ENCODE data around the gene PSMD6. TPM values are rescaled to one million over a fixed set of nuclear protein-coding genes. Genes with fewer than 3 reads are reported as not detected.

The PSMD6 gene
- total RNA-seq, 3 donors from 2014 or later: 60.9 to 74.7 (median 69.8) TPM

DNA sequence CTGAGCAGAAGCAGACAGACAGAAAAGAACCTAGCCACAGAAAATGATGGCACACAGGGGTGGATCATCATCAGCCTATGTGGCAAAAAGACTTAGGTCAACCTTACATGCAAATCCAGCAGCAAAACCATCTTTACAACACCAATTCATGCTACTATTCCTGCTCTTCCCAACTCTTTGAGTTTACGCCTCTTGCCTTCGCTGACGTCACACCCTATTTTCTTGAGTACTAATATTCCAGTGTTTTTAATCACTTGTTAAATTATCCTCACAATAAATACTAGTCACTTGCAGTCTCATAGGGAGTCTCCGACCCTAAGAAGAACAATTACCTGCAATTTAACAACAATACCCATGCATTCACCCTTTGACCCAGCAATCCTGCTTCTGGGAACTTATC, 6.0 kb upstream of the PSMD6 start:
- H3K4me1 ChIP-seq: no peaks in the 10 kb centered on the region
- no peaks in the 10 kb centered on the region for H3K9me3 ChIP-seq
- peaks cover 0 to 4% of the 10 kb centered on the region in 2 donors for H3K27me3 ChIP-seq
- H3K27ac ChIP-seq: no peak overlapping the region
- no peak for TF ChIP-seq POLR2AphosphoS5 (IDR thresholded peaks at IDR 0.05)
- no peak for TF ChIP-seq POLR2A (IDR thresholded peaks at IDR 0.05)
- TF ChIP-seq, protein P1, sequence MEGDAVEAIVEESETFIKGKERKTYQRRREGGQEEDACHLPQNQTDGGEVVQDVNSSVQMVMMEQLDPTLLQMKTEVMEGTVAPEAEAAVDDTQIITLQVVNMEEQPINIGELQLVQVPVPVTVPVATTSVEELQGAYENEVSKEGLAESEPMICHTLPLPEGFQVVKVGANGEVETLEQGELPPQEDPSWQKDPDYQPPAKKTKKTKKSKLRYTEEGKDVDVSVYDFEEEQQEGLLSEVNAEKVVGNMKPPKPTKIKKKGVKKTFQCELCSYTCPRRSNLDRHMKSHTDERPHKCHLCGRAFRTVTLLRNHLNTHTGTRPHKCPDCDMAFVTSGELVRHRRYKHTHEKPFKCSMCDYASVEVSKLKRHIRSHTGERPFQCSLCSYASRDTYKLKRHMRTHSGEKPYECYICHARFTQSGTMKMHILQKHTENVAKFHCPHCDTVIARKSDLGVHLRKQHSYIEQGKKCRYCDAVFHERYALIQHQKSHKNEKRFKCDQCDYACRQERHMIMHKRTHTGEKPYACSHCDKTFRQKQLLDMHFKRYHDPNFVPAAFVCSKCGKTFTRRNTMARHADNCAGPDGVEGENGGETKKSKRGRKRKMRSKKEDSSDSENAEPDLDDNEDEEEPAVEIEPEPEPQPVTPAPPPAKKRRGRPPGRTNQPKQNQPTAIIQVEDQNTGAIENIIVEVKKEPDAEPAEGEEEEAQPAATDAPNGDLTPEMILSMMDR (IDR thresholded peaks at IDR 0.05): no peak
- DNase-seq (ENCODE audit: low spot score in 2 of 2): no peak
- no peak overlapping the region for H3K4me3 ChIP-seq
- intact Hi-C loops (cut with DNase I; ENCODE audit: low total_unique reads): loop anchor here (5.0 kb wide), 1 partner anchor 453 kb away; no protein-coding TSS in a partner anchor
- H3K36me3 ChIP-seq: no peaks in the 10 kb centered on the region

DNA sequence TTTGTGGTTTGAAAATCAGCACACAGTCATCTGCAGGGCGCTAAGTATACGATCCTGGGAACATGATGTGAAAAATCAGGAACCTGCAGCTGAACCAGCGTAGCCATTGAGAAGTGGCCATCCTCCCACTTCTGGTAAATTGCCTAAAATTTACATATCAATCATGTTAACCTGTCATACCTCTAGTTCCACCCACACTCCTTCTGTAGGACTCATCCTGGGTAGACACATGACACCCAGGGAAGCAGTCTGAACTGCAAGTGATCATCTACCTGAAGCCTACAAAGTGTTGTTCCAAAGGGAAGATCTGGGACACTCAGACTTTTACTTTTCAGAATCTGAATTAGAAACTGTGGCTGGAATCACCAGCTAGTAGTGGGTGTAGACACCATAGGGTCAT, 5.5 kb upstream of the PSMD6 start:
- H3K27me3 ChIP-seq: peaks cover 0 to 4% of the 10 kb centered on the region in 2 donors
- TF ChIP-seq POLR2AphosphoS5 (IDR thresholded peaks at IDR 0.05) (no peak), POLR2A (IDR thresholded peaks at IDR 0.05) (no peak)
- TF ChIP-seq, protein P1 (IDR thresholded peaks at IDR 0.05): no peak
- H3K9me3 ChIP-seq: no peaks in the 10 kb centered on the region
- no peaks in the 10 kb centered on the region for H3K4me1 ChIP-seq
- H3K36me3 ChIP-seq: no peaks in the 10 kb centered on the region
- no peak overlapping the region for H3K4me3 ChIP-seq
- intact Hi-C loops (cut with DNase I; ENCODE audit: low total_unique reads): loop anchor here (5.0 kb wide), 1 partner anchor 454 kb away; no protein-coding TSS in a partner anchor
- no peak for DNase-seq (ENCODE audit: low spot score in 2 of 2)
- no peak overlapping the region for H3K27ac ChIP-seq

DNA sequence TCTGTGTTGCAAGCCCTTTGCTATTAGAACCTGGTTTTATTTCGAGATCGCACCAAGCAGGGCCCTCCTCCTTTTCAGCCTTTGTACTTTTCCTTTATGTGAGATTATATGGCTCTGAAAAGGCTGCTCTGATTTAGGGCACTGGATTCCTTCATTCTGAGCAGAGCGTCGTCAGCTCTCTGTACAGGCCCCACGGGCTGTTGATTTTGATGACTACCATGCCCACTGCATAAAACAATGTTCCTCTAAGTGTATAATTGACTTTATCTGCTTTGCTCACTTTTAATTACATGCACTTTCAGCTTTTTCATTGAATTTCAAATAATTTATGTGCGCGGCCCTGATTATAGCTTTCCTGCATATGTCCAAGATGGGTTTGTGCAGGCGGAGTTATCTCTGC, 4.4 kb upstream of the PSMD6 start:
- no peaks in the 10 kb centered on the region for H3K9me3 ChIP-seq
- no peak overlapping the region for H3K4me3 ChIP-seq
- intact Hi-C loops (cut with DNase I; ENCODE audit: low total_unique reads): loop anchor here (5.0 kb wide), 1 partner anchor 455 kb away; no protein-coding TSS in a partner anchor
- no peaks in the 10 kb centered on the region for H3K36me3 ChIP-seq
- TF ChIP-seq POLR2A (IDR thresholded peaks at IDR 0.05): no peak
- TF ChIP-seq, protein P1 (IDR thresholded peaks at IDR 0.05): no peak
- TF ChIP-seq POLR2AphosphoS5 (IDR thresholded peaks at IDR 0.05): no peak
- no peaks in the 10 kb centered on the region for H3K4me1 ChIP-seq
- peaks cover 0 to 4% of the 10 kb centered on the region in 2 donors for H3K27me3 ChIP-seq
- no peak overlapping the region for H3K27ac ChIP-seq
- no peak for DNase-seq (ENCODE audit: low spot score in 2 of 2)

DNA sequence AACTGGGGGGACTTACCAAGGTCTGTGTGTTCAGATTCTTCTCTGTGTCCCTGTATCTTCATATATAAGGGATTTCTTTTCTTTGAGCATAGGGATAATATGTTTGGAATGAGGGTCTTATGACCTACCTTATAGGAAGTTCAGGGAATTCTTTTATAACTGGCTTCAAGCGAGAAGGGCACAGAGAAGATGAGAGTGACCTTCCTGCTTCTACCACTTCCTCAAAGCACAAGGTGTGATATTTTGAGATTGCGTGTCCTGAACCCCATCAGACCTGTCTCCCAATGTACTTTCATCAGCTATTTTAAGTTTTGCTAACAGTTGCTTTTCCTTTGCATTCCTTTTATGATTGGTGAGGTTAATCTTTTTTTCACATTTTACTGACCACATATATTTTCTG, 3.1 kb upstream of the PSMD6 start:
- no peak for TF ChIP-seq POLR2A (IDR thresholded peaks at IDR 0.05)
- TF ChIP-seq, protein P1 (IDR thresholded peaks at IDR 0.05): no peak
- no peak for TF ChIP-seq POLR2AphosphoS5 (IDR thresholded peaks at IDR 0.05)
- intact Hi-C loops (cut with DNase I; ENCODE audit: low total_unique reads): loop anchor here (5.0 kb wide), 1 partner anchor 456 kb away; no protein-coding TSS in a partner anchor
- no peak overlapping the region for H3K27ac ChIP-seq

DNA sequence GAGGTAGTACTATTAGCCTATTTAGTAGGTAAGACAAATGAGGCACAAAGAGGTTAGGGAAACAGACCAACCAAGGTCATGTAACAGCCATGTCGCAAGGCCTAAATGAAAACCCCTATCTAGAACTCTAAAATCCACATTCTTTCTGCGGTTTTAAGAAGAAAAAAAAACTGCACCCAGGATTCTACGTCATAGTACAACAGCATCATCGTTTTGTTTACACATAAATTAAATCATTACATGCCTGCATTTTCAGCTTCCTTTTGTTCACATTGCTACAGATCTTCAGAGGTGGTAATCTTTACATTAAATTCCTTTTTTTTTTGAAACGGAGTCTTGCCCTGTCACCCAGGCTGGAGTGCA, 548 bp upstream of the PSMD6 start:
- no peaks in the 10 kb centered on the region for H3K36me3 ChIP-seq
- peak overlapping the region; percentile 86 to 89 for H3K27ac ChIP-seq
- peaks cover 0 to 14% of the 10 kb centered on the region in 2 donors for H3K4me1 ChIP-seq
- peak overlapping the region; percentile 91 to 96 (median 96) for H3K4me3 ChIP-seq
- no peaks in the 10 kb centered on the region for H3K9me3 ChIP-seq
- intact Hi-C loops (cut with DNase I; ENCODE audit: low total_unique reads): loop anchor here (5.0 kb wide), 1 partner anchor 52 kb away; no protein-coding TSS in a partner anchor
- DNase-seq (ENCODE audit: low spot score in 2 of 2): no peak
- no peaks in the 10 kb centered on the region for H3K27me3 ChIP-seq
- TF ChIP-seq, protein P1 (IDR thresholded peaks at IDR 0.05): no peak
- TF ChIP-seq POLR2A (IDR thresholded peaks at IDR 0.05) (no peak), POLR2AphosphoS5 (IDR thresholded peaks at IDR 0.05) (no peak)

More for the DNA sequence above, 3.1 kb upstream of the PSMD6 start:
- no peaks in the 10 kb centered on the region for H3K36me3 ChIP-seq
- H3K4me3 ChIP-seq: no peak overlapping the region
- H3K9me3 ChIP-seq: no peaks in the 10 kb centered on the region
- no peak for DNase-seq (ENCODE audit: low spot score in 2 of 2)
- peaks cover 0 to 4% of the 10 kb centered on the region in 2 donors for H3K27me3 ChIP-seq
- peaks cover 0 to 9% of the 10 kb centered on the region in 2 donors for H3K4me1 ChIP-seq

Measured in breast epithelium (tissue), 4 donors.